Activated CD4-positive, CD25-positive, alpha-beta regulatory T cell (primary cell): ENCODE measurements around the gene SV2B.
"Not testable (repeated sequence)": the region's sequence is repeated elsewhere in the genome, so short reads cannot be mapped to it uniquely, and the experiment has no call there.

ENCODE experiments used
- DNase-seq, 4 experiments: peaks; one replicate each; lab custom pipeline; 2025; lab: John Stamatoyannopoulos, UW

The SV2B gene, protein sequence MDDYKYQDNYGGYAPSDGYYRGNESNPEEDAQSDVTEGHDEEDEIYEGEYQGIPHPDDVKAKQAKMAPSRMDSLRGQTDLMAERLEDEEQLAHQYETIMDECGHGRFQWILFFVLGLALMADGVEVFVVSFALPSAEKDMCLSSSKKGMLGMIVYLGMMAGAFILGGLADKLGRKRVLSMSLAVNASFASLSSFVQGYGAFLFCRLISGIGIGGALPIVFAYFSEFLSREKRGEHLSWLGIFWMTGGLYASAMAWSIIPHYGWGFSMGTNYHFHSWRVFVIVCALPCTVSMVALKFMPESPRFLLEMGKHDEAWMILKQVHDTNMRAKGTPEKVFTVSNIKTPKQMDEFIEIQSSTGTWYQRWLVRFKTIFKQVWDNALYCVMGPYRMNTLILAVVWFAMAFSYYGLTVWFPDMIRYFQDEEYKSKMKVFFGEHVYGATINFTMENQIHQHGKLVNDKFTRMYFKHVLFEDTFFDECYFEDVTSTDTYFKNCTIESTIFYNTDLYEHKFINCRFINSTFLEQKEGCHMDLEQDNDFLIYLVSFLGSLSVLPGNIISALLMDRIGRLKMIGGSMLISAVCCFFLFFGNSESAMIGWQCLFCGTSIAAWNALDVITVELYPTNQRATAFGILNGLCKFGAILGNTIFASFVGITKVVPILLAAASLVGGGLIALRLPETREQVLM

DNA sequence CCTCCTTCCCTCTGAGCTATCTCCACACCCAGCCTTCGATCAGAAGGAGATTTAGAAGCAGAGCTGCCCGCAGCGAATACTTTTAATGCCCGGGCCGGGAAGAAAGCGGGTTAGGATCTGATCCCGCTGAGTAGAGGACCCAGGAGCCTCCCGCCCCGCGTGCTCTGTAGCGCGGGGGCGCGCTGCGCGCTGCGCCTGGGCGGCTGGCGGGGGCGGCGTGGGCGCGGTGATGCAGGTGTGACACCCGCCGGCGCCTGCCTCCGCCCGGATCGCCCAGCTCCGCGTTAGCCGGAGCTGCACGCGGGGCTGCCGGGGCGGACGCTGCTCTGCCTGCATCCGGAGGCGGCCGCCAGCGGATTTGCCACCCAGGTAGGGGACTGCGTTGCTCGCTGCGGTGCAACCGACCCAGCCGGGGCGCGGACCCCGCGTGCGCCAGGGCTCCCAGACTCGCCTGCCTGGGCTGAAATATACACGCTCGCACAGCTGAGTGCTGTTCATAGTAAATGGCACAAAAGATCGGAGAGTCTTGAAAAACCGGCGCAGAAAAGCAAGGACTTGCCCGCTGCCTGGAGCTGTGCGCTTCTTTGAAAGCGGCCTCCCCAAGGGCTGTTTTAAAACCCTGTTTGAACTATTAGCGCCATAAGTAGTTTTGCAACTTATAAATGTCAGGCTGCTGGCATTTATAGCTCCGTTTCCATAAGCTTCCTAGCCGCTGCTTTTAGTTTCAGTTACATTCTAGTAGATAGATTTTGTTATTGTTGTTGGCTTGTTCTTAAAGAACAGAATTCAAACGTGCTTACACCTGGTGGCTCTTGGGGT is at the start of gene SV2B:
Gene SV2B, plus strand, starts transcription at position 263 of the 819 bp plus-strand sequence. CDS start 126,007 bp downstream, outside the sequence.
- peak in 2 of 4 experiments; percentile 8 to 10 for DNase-seq

DNA sequence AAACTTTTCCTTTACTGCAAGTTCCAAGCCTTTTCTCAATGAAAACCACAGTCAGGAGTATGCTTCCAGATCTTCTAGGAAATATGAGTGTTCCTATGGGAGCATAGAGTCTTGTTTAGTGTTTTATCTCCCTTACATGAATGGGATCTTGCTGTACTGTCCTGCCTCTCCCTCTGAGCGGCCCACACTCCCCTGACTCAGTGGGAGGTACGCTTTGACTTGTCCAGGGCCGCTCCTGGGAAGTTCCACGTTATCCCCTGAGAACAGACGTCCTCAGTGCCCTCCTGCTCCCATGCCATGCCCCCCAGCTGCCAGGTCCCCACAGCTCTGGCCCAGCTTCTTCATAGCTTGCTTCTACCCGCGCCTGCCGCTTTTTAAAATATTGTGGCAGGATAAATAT is 48.8 kb upstream of the SV2B start:
- no peak for DNase-seq

DNA sequence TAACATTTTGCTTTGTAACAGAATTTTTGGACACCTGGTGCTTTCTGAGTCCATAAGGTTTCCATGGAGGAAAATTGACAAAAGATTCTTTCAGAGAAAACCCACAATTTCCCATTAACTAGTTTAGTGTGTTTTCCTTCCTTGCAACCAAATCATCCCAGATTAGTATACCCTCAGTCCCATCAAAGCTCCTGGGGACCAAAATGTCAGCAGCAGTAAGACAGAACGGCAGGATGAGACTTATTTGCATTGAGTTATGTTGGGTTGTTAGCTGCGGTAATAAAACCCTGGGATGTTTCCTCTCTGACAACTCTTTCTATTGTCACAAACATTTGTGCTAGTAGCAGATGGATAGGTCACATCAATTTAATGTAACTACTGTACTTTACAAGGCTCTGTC is 45.2 kb upstream of the SV2B start:
- DNase-seq, result no peak

DNA sequence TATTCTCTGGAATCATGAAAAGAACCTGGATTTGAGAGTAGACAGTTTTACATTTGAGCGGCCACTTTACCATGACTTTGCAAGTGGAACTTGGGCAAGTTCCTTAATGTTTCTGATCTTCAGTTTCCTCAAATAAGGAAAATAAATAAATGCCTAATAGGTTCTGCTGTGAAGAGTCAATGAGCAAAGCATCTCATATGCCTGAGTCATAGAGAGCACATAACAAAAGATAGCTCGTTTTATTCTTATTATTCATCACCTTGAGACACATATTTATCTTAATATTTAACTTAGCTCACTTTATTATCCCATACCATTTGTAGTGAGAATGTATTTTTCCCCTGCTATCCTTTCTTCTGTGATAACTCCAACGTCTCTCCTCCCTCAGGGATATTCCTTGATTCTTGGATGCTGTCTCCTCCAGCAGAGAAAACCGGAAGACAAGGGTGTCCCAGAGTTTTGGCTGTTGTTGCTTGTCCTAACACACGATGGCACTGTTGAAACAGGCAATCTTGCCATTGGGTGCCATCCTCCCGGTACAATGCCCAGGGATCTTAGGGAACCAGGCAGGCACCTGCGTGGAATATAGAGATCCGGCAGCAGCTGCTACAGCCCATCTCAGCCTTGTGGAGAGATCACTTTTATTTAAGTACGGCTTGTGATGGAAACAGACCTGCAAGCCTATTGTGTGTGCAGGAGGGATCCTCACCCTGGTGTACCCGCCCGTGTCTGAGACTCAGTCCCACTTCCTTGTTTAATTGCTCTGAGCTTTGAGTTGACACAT is 44.3 kb upstream of the SV2B start:
- DNase-seq, result no peak

DNA sequence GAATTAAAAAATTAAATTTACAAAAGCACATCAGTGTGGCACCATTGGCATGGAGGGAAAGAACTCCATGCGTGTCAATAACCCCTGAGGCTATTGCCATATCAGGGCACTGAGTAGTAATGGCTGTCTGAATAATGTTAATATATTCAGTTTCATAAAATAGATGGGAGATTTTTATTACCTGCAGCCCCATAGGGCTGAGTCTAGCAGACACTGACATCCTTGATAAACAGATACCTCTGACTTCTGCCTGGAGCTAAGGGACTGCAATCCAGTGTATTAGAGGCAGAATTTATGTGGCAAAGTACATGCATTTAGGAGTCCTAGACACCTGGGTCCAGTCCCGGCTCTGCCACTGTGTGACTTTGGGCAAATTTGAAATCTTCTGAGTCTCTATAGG is 38.8 kb upstream of the SV2B start:
- DNase-seq, result no peak

DNA sequence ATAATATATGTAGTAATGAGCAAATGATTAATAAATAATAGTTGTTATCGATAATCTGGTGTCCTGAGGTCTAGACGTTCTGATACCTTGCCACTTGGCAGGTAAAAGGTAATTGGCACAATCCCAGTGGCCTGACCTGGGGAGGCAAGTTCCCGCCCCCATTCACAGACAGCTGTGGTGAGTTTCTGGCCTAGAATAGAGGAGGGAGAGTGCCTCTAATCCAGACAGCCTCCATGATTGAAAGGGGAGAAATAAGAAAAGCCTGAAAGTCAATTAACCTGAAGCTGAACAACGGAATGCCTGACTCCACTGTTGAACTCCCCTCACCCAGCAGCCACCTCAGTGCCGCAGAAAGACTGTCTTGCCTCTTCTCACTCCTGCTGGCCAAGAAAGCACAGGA is 38.1 kb upstream of the SV2B start:
- no peak for DNase-seq

DNA sequence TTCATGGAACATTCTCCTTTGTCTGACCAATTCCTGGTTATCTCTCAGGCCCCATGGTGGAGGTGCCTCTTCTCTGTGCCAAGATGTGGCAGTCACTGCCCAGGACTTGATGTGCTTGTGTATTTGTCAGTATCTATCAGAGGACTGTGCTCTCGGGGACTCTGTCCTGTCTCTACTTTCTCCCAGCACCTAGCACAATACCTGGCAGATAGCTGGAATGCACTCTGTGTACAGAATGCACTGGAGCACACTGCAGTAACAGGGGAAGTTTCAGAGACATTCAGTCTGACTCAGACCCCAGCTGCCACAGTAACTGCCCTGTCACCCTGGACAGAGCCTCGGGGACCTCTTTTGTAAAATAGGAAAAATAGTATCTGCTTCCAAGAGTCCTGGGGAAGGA is 34.6 kb upstream of the SV2B start:
- DNase-seq, result no peak

DNA sequence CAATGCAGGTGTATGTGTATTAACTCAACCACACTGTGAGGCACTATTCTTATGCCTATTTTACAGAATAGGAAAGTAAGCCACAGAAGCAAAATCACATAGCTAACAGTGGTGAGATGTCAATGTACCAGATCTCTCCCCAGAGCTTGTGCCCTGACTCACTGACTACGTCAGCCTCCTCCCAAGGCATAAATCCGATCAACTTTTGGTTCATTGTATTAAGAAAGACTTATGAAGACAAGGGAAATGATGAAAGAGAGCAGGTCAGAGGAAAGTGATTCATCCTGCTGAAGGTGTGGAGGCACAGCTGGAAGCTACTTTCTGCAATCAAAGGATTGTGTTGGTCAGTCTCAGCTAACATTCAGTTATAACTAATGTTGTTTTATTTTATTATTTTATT is 33.0 kb upstream of the SV2B start:
- DNase-seq, result no peak

DNA sequence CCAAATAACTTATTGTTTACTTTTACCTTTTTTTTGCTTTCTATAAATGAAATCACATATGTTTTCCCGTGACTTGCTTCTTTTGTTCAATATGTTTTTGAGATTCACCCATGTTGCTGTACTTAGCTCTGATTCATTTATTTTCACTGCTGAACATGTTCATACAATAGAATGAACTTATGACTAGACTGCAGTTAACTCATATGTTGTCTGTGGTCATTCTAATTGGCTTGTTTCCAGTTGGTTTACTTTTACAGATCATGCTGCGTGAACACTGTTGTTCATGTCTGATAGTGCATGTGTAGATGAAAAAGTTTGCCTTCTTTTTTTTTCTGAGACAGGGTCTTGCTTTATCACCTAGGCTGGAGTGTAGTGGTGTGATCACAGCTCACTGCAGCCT is 31.6 kb upstream of the SV2B start:
- no peak for DNase-seq

DNA sequence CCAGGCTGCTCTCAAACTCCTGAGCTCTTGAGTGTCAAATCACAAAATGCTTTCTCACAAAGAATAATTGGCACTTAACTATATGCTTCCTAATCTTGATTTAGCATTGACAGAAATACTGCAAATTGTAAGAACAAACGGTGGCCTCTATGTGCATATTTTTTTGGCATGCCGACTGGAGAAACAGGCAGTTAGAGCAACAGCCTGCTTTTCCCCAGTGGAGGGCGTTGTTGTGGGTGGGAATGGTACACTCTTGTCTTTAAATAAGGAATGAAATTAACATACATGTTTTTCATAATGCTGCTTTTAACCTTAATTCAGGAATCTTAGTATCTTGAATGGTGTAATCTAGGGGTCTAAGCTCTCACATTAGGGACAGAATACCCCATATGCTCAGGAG is 31.1 kb upstream of the SV2B start:
- no peak for DNase-seq

DNA sequence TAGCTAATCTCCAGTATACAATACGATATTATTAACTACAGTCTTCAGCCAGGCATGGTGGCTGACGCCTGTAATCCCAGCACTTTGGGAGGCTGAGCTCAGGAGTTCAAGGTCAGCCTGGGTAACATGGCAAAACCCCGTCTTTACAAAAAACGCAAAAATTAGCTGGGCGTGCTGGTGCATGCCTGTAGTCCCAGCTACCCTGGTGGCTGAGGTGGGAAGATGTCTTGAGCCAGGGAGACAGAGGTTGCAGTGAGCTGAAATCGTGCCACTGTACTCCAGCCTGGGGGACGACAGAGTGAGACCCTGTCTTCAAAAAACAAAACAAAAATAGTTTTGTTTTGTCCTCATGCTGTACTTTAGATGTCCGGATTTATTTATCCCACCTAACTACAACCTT is 29.2 kb upstream of the SV2B start:
- no peak for DNase-seq

DNA sequence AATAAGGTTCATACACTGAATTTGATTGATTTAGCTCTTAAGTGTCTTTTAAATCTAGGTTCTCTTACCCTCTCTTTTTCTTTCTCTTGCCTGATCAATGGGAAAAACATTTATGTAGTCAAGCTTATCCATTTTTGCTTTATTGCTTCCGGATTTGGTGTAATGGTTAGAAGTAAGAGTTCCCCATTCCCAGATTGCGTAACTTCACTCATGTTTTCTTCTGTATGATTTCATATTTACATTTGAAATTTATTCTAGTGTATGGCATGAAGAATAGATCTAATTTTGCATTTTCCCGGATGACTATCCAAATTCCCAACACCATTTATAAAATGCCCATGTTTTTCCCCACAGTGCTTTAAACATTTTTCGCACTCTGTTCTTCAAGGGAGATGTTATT is 27.9 kb upstream of the SV2B start:
- DNase-seq, result no peak

DNA sequence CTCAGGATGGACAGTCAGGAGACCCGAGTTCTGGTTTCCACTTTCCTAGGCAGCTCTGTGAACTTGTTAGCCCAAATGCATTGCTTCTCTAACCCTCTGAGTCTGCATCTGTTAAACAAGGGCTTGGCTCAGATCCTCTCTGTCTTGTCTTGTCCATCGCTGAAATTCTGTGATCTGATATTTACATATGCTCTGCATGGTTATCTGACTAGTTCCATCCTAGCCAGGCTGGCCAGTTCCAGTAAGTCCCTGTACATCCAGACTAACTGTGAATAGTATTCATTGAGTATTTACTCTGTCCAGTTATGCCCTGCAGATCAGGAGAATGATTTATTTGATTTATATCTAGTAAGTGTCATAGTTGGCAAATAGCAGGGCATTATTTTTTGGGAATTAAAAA is 27.0 kb upstream of the SV2B start:
- DNase-seq, result no peak

DNA sequence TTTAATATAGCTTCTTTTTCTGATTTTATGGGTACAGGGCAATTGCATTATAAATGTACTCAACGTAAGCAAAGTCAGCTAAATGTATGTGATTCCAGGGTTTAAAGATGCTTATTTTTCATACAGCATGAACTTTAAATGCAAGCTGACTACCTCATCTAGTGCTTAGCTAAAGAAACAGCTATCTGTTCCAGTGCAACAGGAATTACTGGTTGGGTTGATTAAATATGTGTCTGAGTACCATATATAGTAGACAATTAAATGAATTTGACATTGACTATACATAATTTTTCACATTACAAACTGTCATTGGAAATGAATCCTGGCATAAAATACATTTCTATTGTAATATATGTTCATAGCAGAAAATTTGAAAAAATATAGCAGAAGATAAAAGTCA is 26.3 kb upstream of the SV2B start:
- DNase-seq, result no peak

DNA sequence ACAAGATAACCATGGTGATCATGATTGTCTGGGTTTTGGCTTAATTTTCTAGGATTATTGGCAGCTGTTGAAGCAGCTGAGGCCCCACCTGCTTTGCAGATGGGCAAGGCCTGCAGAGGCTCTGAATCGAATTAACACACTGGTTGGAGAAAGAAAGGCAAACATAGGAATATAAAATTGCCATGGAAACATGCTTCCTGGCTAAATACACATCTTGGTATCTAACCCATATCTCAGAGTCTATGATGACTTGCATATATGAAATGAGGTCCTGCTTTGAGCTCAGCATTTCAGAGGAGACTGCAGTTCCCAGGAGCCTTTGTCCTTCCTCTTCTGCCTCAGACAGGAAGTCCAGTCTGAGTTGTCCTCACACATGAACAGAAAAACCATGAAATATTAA is 24.3 kb upstream of the SV2B start:
- no peak for DNase-seq

DNA sequence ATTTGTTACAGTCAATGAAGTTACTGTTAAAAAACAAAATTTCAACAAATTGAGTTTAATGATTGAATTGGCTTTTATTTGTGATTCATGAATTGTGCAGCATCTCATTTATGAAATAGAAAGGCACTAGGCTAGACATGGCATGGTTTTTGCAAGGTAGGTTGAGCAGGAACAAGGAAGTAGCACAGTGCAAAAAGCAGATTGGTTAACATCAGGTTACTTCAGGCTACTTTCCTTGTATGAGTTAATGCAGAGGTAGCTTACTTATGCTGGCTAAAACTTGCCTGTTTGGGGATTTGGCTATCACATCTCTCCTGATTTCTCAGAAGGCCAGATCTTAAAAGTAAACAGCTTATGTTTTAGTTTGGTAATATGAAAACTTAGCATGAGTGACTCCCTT is 23.0 kb upstream of the SV2B start:
- DNase-seq, result no peak

DNA sequence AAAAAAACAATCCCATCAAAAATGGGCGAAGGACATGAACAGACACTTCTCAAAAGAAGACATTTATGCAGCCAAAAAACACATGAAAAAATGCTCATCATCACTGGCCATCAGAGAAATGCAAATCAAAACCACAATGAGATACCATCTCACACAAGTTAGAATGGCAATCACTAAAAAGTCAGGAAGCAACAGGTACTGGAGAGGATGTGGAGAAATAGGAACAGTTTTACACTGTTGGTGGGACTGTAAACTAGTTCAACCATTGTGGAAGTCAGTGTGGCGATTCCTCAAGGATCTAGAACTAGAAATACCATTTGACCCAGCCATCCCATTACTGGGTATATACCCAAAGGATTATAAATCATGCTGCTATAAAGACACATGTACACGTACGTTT is 6.2 kb upstream of the SV2B start:
- not testable (repeated sequence) for DNase-seq

DNA sequence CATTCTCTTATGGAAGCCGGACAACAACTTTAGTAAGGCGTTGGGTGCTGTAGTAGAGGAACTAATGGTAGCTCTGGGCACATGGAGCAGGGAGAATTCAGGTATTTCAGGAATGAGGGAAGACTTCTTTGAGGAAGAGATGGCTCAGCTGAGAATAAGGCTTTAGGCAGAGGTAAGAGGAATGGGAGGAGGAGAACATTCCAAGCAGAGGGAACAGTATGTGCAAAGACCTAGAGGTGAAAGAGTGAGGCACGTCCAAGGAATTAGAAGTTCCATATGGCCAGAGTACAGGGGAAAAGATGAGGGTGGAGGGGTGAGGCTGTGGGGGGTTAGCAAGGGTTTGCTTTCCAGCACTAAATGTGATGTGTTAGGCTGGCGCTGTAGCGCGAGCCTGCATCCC is 1.6 kb upstream of the SV2B start:
- DNase-seq, result no peak

DNA sequence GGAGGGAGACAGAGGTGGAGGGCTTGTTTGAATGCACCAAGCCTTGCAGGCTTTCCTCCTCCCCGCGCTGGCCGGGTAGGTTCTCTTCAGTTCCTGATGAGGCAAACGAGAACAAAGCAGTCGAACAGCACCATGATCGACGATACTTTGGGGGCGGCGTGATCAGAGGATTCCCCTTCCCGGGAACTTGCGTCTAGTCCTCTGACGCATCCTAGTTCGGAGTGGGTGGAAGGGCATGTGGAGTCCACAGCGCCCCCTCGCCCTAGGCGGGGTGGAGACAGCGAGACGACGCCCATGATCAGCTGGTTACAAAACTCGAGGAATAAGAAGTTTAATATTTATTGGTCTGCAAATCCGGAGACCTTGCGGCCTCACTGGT is 452 bp upstream of the SV2B start:
- no peak for DNase-seq

DNA sequence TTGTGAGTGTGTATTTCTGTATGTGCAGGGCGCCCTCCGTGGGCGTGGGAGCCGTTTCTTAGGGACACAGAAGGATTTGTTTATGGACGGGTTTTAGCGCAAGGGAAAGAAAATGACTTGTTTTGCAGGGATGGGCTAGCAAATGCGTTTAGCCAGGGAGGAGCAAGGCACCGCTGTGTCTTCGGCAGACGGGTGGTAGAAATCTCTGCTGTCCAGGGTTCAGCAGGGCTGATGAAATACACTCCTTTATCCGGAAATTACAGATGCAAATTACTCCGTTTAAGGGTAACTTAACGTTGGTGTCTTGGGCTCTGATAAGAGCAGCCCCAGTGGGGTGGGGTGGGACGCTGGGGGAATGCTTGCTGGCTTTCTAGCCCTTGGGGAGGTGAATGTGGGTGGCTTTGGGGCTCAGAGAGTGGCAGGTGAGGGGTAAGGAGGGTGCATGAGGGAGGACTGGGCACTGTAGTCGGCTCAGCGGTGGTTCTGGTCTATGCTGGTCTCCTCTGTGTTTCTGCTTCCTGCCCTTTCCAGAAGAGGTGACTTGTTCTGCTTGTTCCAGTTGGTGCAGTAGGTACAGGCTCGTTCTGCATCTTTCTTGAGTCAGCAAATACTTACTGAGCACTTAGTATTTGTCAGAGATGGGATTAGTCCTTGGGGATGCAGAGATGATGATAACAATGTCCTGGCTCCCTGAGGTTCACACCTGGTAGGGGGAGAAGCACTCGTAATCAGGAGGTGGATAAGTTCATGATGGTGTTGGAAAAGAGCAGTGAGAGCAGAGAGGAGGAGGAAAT is 954 bp downstream of the SV2B start:
- DNase-seq, result no peak

DNA sequence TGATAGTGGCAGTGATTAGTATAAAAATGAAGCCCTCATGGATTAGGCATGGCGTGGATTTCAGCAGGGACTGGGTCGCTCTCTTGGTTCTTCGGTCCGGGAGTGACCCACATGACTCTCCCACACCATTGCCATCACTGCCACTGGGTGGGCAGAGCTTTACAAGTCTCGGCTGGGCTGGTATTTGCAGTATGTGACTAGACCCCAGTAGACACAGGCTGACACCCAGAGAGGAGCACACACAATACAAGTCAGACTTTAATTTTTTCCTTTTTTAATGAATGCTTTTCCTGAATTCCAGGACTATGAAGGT is 1.5 kb downstream of the SV2B start:
- no peak for DNase-seq
